ENCODE data around the gene AFF2. TPM values are rescaled to one million over a fixed set of nuclear protein-coding genes. Genes with fewer than 3 reads are reported as not detected.

The AFF2 gene
- total RNA-seq, 4 donors from 2014 or later: 0.43 to 7.9 (median 4.3) TPM

GRCh38 chrX:148670277-148670676 lies 169.9 kb downstream of the AFF2 start:
- no peak for DNase-seq
- intact Hi-C loops (cut with DNase I; ENCODE audit: low total_unique reads): no loop called here
- TF ChIP-seq POLR2A (IDR thresholded peaks at IDR 0.05) (no peak), CTCF (IDR thresholded peaks at IDR 0.05) (no peak)

DNA sequence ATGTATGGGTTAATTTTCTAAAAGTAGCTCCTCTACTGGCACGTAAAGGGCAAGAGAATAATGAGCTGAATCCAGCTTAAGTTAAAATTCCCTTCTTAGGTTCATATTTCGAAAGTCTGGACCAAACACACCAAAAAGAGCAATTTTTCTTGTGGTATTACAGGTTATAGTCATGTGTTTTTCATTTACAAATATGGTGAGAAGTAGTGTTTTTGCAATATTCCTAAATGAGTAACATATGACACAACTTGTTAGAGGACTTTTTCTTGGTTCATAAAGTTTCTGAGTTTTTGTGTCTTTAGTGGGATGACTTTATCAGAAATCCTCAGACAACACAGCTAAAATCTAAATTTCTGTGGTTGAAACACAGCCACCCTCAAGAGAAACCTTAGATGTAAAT lies 172.1 kb downstream of the AFF2 start:
- Histone ChIP-seq H3K4me1 (no peaks in the 10 kb centered on the region), H3K27ac (no peak overlapping the region), H3K36me3 (no peaks in the 10 kb centered on the region), H3K27me3 (no peaks in the 10 kb centered on the region), H3K4me3 (no peak overlapping the region), H3K9me3 (no peaks in the 10 kb centered on the region)
- intact Hi-C loops (cut with DNase I; ENCODE audit: low total_unique reads): no loop called here
- no peak for TF ChIP-seq POLR2A (IDR thresholded peaks at IDR 0.05)
- no peak for TF ChIP-seq CTCF (IDR thresholded peaks at IDR 0.05)
- no peak for DNase-seq

More at GRCh38 chrX:148670277-148670676, 169.9 kb downstream of the AFF2 start:
- no peaks in the 10 kb centered on the region for H3K4me1 ChIP-seq
- H3K27me3 ChIP-seq: no peaks in the 10 kb centered on the region
- H3K9me3 ChIP-seq: no peaks in the 10 kb centered on the region
- H3K4me3 ChIP-seq: no peak overlapping the region
- H3K27ac ChIP-seq: no peak overlapping the region
- no peaks in the 10 kb centered on the region for H3K36me3 ChIP-seq

- Histone ChIP-seq H3K36me3 (no peaks in the 10 kb centered on the region), H3K27me3 (no peaks in the 10 kb centered on the region), H3K4me3 (no peak overlapping the region), H3K27ac (no peak overlapping the region), H3K9me3 (no peaks in the 10 kb centered on the region), H3K4me1 (no peaks in the 10 kb centered on the region)
- no peak for DNase-seq
- TF ChIP-seq POLR2A (IDR thresholded peaks at IDR 0.05) (no peak), CTCF (IDR thresholded peaks at IDR 0.05) (no peak)
- intact Hi-C loops (cut with DNase I; ENCODE audit: low total_unique reads): no loop called here
Measured at GRCh38 chrX:148681605-148682004, 181.2 kb downstream of the AFF2 start.

GRCh38 chrX:148682206-148682605 lies 181.8 kb downstream of the AFF2 start:
- Histone ChIP-seq H3K4me3 (no peak overlapping the region), H3K27me3 (no peaks in the 10 kb centered on the region), H3K36me3 (no peaks in the 10 kb centered on the region), H3K9me3 (no peaks in the 10 kb centered on the region), H3K27ac (no peak overlapping the region), H3K4me1 (no peaks in the 10 kb centered on the region)
- TF ChIP-seq POLR2A (IDR thresholded peaks at IDR 0.05): no peak
- TF ChIP-seq CTCF (IDR thresholded peaks at IDR 0.05): no peak
- no peak for DNase-seq
- intact Hi-C loops (cut with DNase I; ENCODE audit: low total_unique reads): no loop called here

GRCh38 chrX:148691456-148691855 lies 191.0 kb downstream of the AFF2 start:
- H3K4me1 ChIP-seq: no peaks in the 10 kb centered on the region
- H3K4me3 ChIP-seq: no peak overlapping the region
- H3K36me3 ChIP-seq: no peaks in the 10 kb centered on the region
- no peak for DNase-seq
- H3K27ac ChIP-seq: no peak overlapping the region
- no peak for TF ChIP-seq CTCF (IDR thresholded peaks at IDR 0.05)
- TF ChIP-seq POLR2A (IDR thresholded peaks at IDR 0.05): no peak
- H3K27me3 ChIP-seq: no peaks in the 10 kb centered on the region
- H3K9me3 ChIP-seq: peaks cover 0 to 3% of the 10 kb centered on the region in 2 donors
- intact Hi-C loops (cut with DNase I; ENCODE audit: low total_unique reads): no loop called here

All from uterus (tissue), 4 donors.